Skeletal muscle satellite cell (primary cell): ENCODE measurements around the gene FAM234A.
"Not testable (repeated sequence)": the region's sequence is repeated elsewhere in the genome, so short reads cannot be mapped to it uniquely, and the experiment has no call there.

Source experiments
- H3K27me3 ChIP-seq: 2 replicates; pipeline ENCODE4 v1.7.0; 2013; ENCODE audit warnings: low read length; ENCODE audit not compliant: control insufficient read depth, insufficient read depth
- H3K36me3 ChIP-seq: 2 replicates; pipeline ENCODE4 v1.7.0; 2013; ENCODE audit warnings: mild to moderate bottlenecking, control low read depth, low read length; ENCODE audit not compliant: insufficient read depth
- H3K4me1 ChIP-seq: 2 replicates; pipeline ENCODE4 v1.7.0; 2013; ENCODE audit warnings: low read length; ENCODE audit not compliant: control insufficient read depth, insufficient read depth
- H3K4me2 ChIP-seq: 2 replicates; pipeline ENCODE4 v1.7.0; 2013; ENCODE audit warnings: mild to moderate bottlenecking, low read length
- H3K4me3 ChIP-seq: 2 replicates; pipeline ENCODE4 v1.7.0; 2013; ENCODE audit warnings: low read length
- H3K9ac ChIP-seq: 2 replicates; pipeline ENCODE4 v1.7.0; 2013; ENCODE audit warnings: mild to moderate bottlenecking, low read depth, low read length, moderate library complexity
- H3K9me3 ChIP-seq: replicated peaks from 2 replicates; pipeline ENCODE4 v1.7.0; 2013; ENCODE audit warnings: mild to moderate bottlenecking, control low read depth, low read length

FAM234A gene

GRCh38 chr16:239948-240277, 5.3 kb downstream of the FAM234A start:
- Histone ChIP-seq H3K4me1 (peaks cover 14% of the 10 kb centered on the region), H3K36me3 (no peaks in the 10 kb centered on the region), H3K9ac (no peak overlapping the region), H3K9me3 (no peaks in the 10 kb centered on the region), H3K4me3 (no peak overlapping the region), H3K27me3 (no peaks in the 10 kb centered on the region), H3K4me2 (no peak overlapping the region)

- H3K4me3 ChIP-seq: no peak overlapping the region
- no peak overlapping the region for H3K4me2 ChIP-seq
- no peaks in the 10 kb centered on the region for H3K9me3 ChIP-seq
- peaks cover 14% of the 10 kb centered on the region for H3K4me1 ChIP-seq
- no peaks in the 10 kb centered on the region for H3K36me3 ChIP-seq
- no peaks in the 10 kb centered on the region for H3K27me3 ChIP-seq
- no peak overlapping the region for H3K9ac ChIP-seq
Measured at GRCh38 chr16:240559-240958, 5.9 kb downstream of the FAM234A start.

- H3K36me3 ChIP-seq: no peaks in the 10 kb centered on the region
- H3K27me3 ChIP-seq: no peaks in the 10 kb centered on the region
- H3K9me3 ChIP-seq: no peaks in the 10 kb centered on the region
- H3K4me2 ChIP-seq: no peak overlapping the region
- no peak overlapping the region for H3K9ac ChIP-seq
- H3K4me1 ChIP-seq: peaks cover 11% of the 10 kb centered on the region
- no peak overlapping the region for H3K4me3 ChIP-seq
Measured at GRCh38 chr16:242281-242680, 7.7 kb downstream of the FAM234A start.

- H3K4me1 ChIP-seq: peaks cover 11% of the 10 kb centered on the region
- H3K9ac ChIP-seq: no peak overlapping the region
- no peaks in the 10 kb centered on the region for H3K9me3 ChIP-seq
- no peak overlapping the region for H3K4me3 ChIP-seq
- no peaks in the 10 kb centered on the region for H3K27me3 ChIP-seq
- H3K4me2 ChIP-seq: no peak overlapping the region
- H3K36me3 ChIP-seq: no peaks in the 10 kb centered on the region
Measured at GRCh38 chr16:243348-243747, 8.7 kb downstream of the FAM234A start.

GRCh38 chr16:245105-245504, 10.5 kb downstream of the FAM234A start:
- Histone ChIP-seq H3K36me3 (no peaks in the 10 kb centered on the region), H3K4me1 (peaks cover 6% of the 10 kb centered on the region), H3K9ac (no peak overlapping the region), H3K4me3 (no peak overlapping the region), H3K9me3 (no peaks in the 10 kb centered on the region), H3K27me3 (no peaks in the 10 kb centered on the region), H3K4me2 (no peak overlapping the region)

- no peak overlapping the region for H3K4me3 ChIP-seq
- H3K4me1 ChIP-seq: peaks cover 3% of the 10 kb centered on the region
- H3K36me3 ChIP-seq: no peaks in the 10 kb centered on the region
Measured at GRCh38 chr16:247027-247426, 12.4 kb downstream of the FAM234A start.

GRCh38 chr16:249431-249830, 14.8 kb downstream of the FAM234A start:
- no peaks in the 10 kb centered on the region for H3K27me3 ChIP-seq
- H3K4me1 ChIP-seq: no peaks in the 10 kb centered on the region
- H3K4me3 ChIP-seq: no peak overlapping the region
- no peak overlapping the region for H3K9ac ChIP-seq
- peaks cover 3% of the 10 kb centered on the region for H3K36me3 ChIP-seq
- no peaks in the 10 kb centered on the region for H3K9me3 ChIP-seq
- no peak overlapping the region for H3K4me2 ChIP-seq

More at GRCh38 chr16:247027-247426, 12.4 kb downstream of the FAM234A start:
- no peaks in the 10 kb centered on the region for H3K27me3 ChIP-seq
- no peak overlapping the region for H3K4me2 ChIP-seq
- no peak overlapping the region for H3K9ac ChIP-seq
- no peaks in the 10 kb centered on the region for H3K9me3 ChIP-seq

- Histone ChIP-seq H3K9ac (no peak overlapping the region), H3K27me3 (no peaks in the 10 kb centered on the region), H3K4me3 (no peak overlapping the region), H3K9me3 (no peaks in the 10 kb centered on the region), H3K4me2 (no peak overlapping the region), H3K36me3 (peaks cover 13% of the 10 kb centered on the region), H3K4me1 (no peaks in the 10 kb centered on the region)
Measured at GRCh38 chr16:252366-253337, 18.0 kb downstream of the FAM234A start.

GRCh38 chr16:253833-254232, 19.2 kb downstream of the FAM234A start:
- Histone ChIP-seq H3K9me3 (no peaks in the 10 kb centered on the region), H3K27me3 (no peaks in the 10 kb centered on the region), H3K4me2 (no peak overlapping the region), H3K9ac (no peak overlapping the region), H3K4me3 (no peak overlapping the region), H3K4me1 (no peaks in the 10 kb centered on the region), H3K36me3 (peaks cover 13% of the 10 kb centered on the region)

- Histone ChIP-seq H3K9me3 (no peaks in the 10 kb centered on the region), H3K4me2 (no peak overlapping the region), H3K4me1 (no peaks in the 10 kb centered on the region), H3K36me3 (peaks cover 13% of the 10 kb centered on the region), H3K9ac (no peak overlapping the region), H3K4me3 (no peak overlapping the region), H3K27me3 (no peaks in the 10 kb centered on the region)
Measured at GRCh38 chr16:254461-254860, 19.8 kb downstream of the FAM234A start.

- H3K9me3 ChIP-seq: no peaks in the 10 kb centered on the region
- H3K4me1 ChIP-seq: no peaks in the 10 kb centered on the region
- no peaks in the 10 kb centered on the region for H3K27me3 ChIP-seq
- no peak overlapping the region for H3K4me3 ChIP-seq
- H3K36me3 ChIP-seq: peaks cover 13% of the 10 kb centered on the region
- no peak overlapping the region for H3K4me2 ChIP-seq
- no peak overlapping the region for H3K9ac ChIP-seq
Measured at GRCh38 chr16:255183-255582, 20.6 kb downstream of the FAM234A start.

- not testable (repeated sequence) for H3K4me2 ChIP-seq, H3K27me3 ChIP-seq, H3K9me3 ChIP-seq, H3K4me1 ChIP-seq, H3K4me3 ChIP-seq, H3K9ac ChIP-seq
- H3K36me3 ChIP-seq: peaks cover 21% of the 10 kb centered on the region
Measured at GRCh38 chr16:258091-258490, 23.5 kb downstream of the FAM234A start.
